Chondrocyte (in vitro differentiated cells): ENCODE data around the gene KLRC3. TPM values are rescaled to one million over a fixed set of nuclear protein-coding genes. Genes with fewer than 3 reads are reported as not detected.
"Not testable (repeated sequence)": the region's sequence is repeated elsewhere in the genome, so short reads cannot be mapped to it uniquely, and the experiment has no call there.

Experiments used
- DNase-seq: peaks from one replicate; pipeline ENCODE4 v3.0.0; 2021; ENCODE audit warnings: mixed read lengths, low spot score
- H3K27ac Mint-ChIP-seq: one replicate; pipeline ENCODE4 v1.8.0; 2021; ENCODE audit warnings: mild to moderate bottlenecking, moderate library complexity, mixed read lengths; ENCODE audit not compliant: unreplicated experiment
- H3K27me3 Mint-ChIP-seq: 2 replicates; pipeline ENCODE4 v1.8.0; 2021; ENCODE audit warnings: low read depth, mixed read lengths
- H3K36me3 Mint-ChIP-seq: 2 replicates; pipeline ENCODE4 v1.8.0; 2021; ENCODE audit warnings: low read depth, mixed read lengths
- H3K4me1 Mint-ChIP-seq: 2 replicates; pipeline ENCODE4 v1.8.0; 2021; ENCODE audit warnings: low read depth, mild to moderate bottlenecking, mixed read lengths
- H3K4me3 Mint-ChIP-seq: one replicate; pipeline ENCODE4 v1.8.0; 2021; ENCODE audit warnings: mild to moderate bottlenecking, moderate library complexity, mixed read lengths; ENCODE audit not compliant: unreplicated experiment
- H3K9me3 Mint-ChIP-seq: 2 replicates; pipeline ENCODE4 v1.8.0; 2021; ENCODE audit warnings: low read depth, mixed read lengths
- total RNA-seq: library from RNA; stranded (reverse); gene quantifications from 3 replicates; pipeline ENCODE4 v1.2.1, GENCODE V29; 2021
- TF ChIP-seq, protein P1 (sequence below): fragments of 200-600 bp; sonication (generic); IDR thresholded peaks from 2 replicates; pipeline ENCODE4 v1.5.0; 2021; ENCODE audit warnings: antibody characterized with exemption, mild to moderate bottlenecking, moderate library complexity

The KLRC3 gene
- total RNA-seq, 1 donor from 2014 or later, result not detected

DNA sequence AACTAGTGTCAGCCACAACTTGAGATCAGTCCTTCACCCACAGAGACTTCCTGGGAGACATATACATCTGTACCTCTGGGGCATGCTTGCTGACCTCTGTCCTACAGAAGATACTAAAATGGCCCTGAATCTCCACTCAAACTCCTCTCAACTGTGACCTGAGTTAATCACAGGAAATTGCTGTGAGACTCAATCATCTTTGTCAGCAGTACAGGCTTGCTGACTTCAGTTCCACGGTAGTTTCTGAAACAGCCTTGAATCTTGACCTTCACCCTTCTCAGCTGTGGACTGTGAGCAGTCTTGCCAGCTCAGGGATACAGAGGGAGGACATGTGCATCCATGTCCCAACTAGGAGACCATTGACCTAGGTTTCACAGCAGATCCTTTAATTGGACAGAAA is 34.1 kb upstream of the KLRC3 start:
- Mint-ChIP-seq H3K27me3 (no peaks in the 10 kb centered on the region), H3K4me3 (no peak overlapping the region), H3K4me1 (no peaks in the 10 kb centered on the region), H3K9me3 (peaks cover 46% of the 10 kb centered on the region), H3K27ac (no peak overlapping the region), H3K36me3 (peaks cover 15% of the 10 kb centered on the region)
- no peak for DNase-seq
- TF ChIP-seq, protein P1, sequence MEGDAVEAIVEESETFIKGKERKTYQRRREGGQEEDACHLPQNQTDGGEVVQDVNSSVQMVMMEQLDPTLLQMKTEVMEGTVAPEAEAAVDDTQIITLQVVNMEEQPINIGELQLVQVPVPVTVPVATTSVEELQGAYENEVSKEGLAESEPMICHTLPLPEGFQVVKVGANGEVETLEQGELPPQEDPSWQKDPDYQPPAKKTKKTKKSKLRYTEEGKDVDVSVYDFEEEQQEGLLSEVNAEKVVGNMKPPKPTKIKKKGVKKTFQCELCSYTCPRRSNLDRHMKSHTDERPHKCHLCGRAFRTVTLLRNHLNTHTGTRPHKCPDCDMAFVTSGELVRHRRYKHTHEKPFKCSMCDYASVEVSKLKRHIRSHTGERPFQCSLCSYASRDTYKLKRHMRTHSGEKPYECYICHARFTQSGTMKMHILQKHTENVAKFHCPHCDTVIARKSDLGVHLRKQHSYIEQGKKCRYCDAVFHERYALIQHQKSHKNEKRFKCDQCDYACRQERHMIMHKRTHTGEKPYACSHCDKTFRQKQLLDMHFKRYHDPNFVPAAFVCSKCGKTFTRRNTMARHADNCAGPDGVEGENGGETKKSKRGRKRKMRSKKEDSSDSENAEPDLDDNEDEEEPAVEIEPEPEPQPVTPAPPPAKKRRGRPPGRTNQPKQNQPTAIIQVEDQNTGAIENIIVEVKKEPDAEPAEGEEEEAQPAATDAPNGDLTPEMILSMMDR, result no peak

DNA sequence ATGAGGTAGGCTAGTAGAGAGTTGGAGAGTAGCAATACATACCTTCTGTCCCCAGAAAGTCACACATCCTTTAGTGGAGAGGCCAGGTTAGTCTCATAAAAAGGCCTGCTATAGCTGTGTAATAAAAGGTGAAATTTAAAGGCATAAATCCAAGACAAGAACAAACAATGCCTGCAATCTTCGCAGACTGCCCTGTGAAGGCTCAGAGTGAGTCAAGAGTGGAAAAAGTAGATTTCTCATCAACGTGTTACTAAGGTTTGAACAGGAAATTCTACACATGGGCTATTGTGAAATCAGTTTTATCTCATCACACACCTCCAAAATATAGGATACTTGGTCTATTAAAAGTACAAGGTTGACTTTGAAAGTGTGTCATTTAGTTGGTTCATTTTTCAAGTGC is 32.8 kb upstream of the KLRC3 start, which contains the start of gene KLRC1:
TSS of gene KLRC1 (minus strand) at position 222 of the 400 bp plus-strand sequence. CDS start 2,221 bp downstream, outside the sequence.
- TF ChIP-seq, protein P1, result no peak
- Mint-ChIP-seq H3K4me1 (no peaks in the 10 kb centered on the region), H3K36me3 (peaks cover 12% of the 10 kb centered on the region), H3K27ac (no peak within 1 kb of the TSS), H3K4me3 (no peak within 1 kb of the TSS), H3K9me3 (peaks cover 37% of the 10 kb centered on the region), H3K27me3 (no peaks in the 10 kb centered on the region)
- DNase-seq, result no peak

DNA sequence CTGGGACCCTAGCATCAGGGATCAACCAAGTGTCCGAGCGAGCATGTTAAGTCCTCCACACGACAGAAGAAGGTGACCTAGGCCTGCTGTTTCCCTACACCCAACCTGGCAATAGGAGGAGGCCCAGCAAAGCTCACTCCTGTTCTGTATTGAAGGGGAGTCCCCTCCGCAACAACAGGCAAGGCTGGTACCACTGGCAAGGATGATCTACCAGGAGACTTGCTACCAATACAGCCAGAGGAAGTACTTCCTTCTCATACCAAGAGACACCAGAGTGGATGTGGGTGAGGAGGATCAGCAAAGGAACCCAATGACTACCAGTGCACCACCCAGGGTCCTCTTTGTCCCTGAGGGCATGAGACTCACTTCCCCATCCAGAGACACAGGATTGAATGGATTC is 27.8 kb upstream of the KLRC3 start:
- no peaks in the 10 kb centered on the region for H3K4me1 Mint-ChIP-seq
- no peaks in the 10 kb centered on the region for H3K36me3 Mint-ChIP-seq
- TF ChIP-seq, protein P1, result no peak
- no peak overlapping the region for H3K4me3 Mint-ChIP-seq
- DNase-seq, result no peak
- H3K27me3 Mint-ChIP-seq, result no peaks in the 10 kb centered on the region
- no peak overlapping the region for H3K27ac Mint-ChIP-seq
- no peaks in the 10 kb centered on the region for H3K9me3 Mint-ChIP-seq

DNA sequence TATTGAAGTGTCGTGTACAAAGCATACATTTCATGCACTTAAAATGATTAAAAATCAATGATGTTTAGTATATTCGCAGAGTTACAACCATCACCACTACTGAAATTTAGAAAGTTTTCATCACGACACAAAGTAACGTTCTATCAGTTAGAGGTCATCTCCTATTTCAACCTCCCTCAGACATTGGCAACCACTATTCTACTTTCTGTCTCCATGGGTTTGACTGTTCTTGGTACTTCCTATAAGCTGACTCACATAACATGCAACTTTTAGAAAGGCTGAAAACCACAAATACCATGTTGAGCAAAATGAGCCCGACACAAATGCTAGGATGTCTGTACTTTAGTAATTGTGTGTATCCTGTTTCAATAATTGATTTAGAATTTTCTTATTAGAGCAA is 25.7 kb upstream of the KLRC3 start:
- H3K4me3 Mint-ChIP-seq, H3K4me1 Mint-ChIP-seq, DNase-seq, H3K27ac Mint-ChIP-seq, H3K27me3 Mint-ChIP-seq, H3K9me3 Mint-ChIP-seq, H3K36me3 Mint-ChIP-seq: not testable (repeated sequence)

DNA sequence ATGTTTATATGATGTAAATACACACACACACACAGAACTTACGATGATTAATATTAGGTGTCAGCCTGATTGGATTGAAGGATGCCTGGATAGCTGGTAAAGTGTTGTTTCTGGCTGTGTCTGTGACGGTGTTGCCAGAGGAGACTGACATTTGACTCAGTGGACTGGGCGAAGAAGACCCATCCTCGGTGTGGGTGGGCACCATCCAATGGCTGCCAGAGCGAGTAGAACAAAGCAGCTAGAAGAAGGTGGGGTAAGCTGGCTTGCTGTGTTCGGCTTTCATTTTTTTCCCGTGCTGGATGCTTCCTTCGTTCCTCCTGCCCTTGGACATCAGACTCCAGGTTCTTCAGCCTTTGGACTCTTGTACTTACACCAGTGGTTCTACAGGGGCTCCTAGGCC is 20.7 kb upstream of the KLRC3 start:
- not testable (repeated sequence) for H3K4me3 Mint-ChIP-seq, H3K27me3 Mint-ChIP-seq

DNA sequence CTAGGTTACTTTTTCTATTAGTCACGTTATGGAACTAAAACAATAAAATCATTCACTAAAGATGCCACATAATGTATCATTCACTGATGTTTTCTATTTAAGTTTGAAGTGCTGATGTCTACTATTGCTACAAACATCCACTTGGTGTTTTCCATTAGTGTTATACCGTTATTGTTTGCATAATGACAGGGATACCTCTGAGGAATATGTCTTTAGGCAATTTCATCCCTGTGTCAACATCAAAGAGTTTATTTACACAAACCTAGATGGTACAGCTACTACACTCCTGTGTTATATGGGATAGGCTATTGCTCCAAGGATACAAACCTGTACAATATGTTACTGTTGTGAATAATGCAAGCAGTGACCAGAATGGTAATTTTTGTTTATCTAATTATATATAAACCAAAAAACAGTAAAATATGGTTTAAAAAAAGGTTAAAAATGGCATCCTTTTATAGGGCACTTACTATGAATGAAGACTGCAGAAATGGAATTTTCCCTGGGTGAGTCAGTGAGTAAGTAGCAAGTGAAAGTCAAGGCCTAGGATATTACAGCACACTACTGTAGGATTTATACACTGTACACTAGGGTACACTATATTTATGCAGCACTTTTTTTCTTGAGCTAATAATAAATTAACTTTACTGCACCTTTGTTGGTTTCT is 19.3 kb upstream of the KLRC3 start:
- not testable (repeated sequence) for H3K27me3 Mint-ChIP-seq, H3K9me3 Mint-ChIP-seq, H3K36me3 Mint-ChIP-seq, H3K4me3 Mint-ChIP-seq, H3K27ac Mint-ChIP-seq, H3K4me1 Mint-ChIP-seq, DNase-seq

More for the DNA sequence above, 20.7 kb upstream of the KLRC3 start:
- H3K9me3 Mint-ChIP-seq, DNase-seq, H3K27ac Mint-ChIP-seq, H3K36me3 Mint-ChIP-seq, H3K4me1 Mint-ChIP-seq: not testable (repeated sequence)

DNA sequence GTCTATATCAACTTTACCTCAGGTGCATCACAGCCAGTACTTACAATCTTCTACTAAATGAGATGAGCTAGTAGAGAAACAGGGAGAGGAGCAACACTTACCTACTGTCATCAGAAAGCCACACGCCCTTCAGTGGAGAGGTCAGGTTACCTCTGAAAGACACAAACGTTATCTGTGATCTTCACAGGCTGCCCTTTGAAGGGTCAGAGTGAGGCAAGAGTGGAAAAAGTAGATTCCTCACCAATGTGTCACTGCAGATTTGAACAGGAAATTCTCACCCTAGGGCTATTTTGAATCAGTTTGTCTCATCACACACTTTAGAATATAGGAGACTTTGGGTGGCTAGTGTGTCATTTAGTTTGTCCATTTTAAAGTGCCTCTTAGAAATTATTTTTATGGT is 17.2 kb upstream of the KLRC3 start:
- H3K4me1 Mint-ChIP-seq, H3K27ac Mint-ChIP-seq, H3K36me3 Mint-ChIP-seq, H3K27me3 Mint-ChIP-seq, DNase-seq, H3K9me3 Mint-ChIP-seq, H3K4me3 Mint-ChIP-seq: not testable (repeated sequence)

DNA sequence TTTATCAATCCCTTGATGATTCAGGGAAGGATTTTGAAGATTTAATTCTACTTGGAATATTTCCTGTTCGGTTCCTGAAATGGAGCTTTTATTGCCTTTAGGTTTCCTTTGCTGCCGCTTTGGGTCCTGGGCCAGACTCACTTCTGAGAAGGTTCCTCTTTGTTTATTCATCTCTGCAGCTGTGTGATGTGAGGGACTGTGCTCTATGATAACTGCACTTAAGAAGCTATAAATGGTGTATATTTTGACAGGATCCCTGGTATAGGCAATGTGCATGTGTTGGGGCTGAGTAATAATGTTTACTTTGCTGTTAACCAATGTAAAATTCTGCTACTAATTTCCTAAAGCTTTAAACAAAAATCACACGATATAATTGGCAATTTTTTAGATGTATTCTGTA is 15.4 kb upstream of the KLRC3 start, which contains the start of gene KLRC2:
TSS of gene KLRC2 (minus strand) at position 195 of the 400 bp plus-strand sequence. CDS start at position 171, 24 bp downstream.
- H3K36me3 Mint-ChIP-seq, H3K9me3 Mint-ChIP-seq, H3K4me3 Mint-ChIP-seq, H3K27me3 Mint-ChIP-seq, H3K4me1 Mint-ChIP-seq, DNase-seq: not testable (repeated sequence)
- peak within 1 kb of the TSS; percentile 68 for H3K27ac Mint-ChIP-seq

DNA sequence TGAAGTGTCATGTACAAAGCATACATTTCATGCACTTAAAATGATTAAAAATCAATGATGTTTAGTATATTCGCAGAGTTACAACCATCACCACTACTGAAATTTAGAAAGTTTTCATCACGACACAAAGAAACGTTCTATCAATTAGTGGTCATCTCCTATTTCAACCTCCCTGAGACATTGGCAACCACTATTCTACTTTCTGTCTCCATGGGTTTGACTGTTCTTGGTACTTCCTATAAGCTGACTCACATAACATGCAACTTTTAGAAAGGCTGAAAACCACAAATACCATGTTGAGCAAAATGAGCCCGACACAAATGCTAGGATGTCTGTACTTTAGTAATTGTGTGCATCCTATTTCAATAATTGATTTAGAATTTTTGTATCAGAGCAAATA is 10.2 kb upstream of the KLRC3 start:
- H3K4me3 Mint-ChIP-seq, DNase-seq, H3K36me3 Mint-ChIP-seq, H3K27me3 Mint-ChIP-seq, H3K27ac Mint-ChIP-seq, H3K9me3 Mint-ChIP-seq, H3K4me1 Mint-ChIP-seq: not testable (repeated sequence)

DNA sequence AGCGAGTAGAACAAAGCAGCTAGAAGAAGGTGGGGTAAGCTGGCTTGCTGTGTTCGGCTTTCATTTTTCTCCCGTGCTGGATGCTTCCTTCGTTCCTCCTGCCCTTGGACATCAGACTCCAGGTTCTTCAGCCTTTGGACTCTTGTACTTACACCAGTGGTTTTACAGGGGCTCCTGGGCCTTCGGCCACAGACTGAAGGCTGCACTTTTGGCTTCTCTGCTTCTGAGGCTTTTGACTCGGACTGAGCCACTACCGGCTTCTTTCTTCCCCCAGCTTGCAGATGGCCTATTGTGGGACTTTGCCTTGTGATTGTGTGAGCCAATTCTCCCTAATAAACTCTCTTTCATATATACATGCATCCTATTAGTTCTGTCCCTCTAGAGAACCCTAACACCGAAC is 5.5 kb upstream of the KLRC3 start:
- not testable (repeated sequence) for H3K27me3 Mint-ChIP-seq, DNase-seq, H3K9me3 Mint-ChIP-seq, H3K4me1 Mint-ChIP-seq, H3K4me3 Mint-ChIP-seq, H3K36me3 Mint-ChIP-seq, H3K27ac Mint-ChIP-seq
